ENCODE measurements around the gene UCN3. TPM values are rescaled to one million over a fixed set of nuclear protein-coding genes. Genes with fewer than 3 reads are reported as not detected.

Gene UCN3
- total RNA-seq (ENCODE audit: unreplicated experiment) = not detected
- long read RNA-seq = 0 reads

GRCh38 chr10:5364890-5365338 is at the start of gene UCN3:
TSS of gene UCN3 (plus strand) at chr10:5364966. CDS start at chr10:5373721, 8,755 bp downstream.
- DNase-seq (ENCODE audit: low spot score) = no peak
- peaks cover 5% of the 10 kb centered on the region for H3K27me3 Mint-ChIP-seq (ENCODE audit: unreplicated experiment)

GRCh38 chr10:5317547-5318107 is 47.1 kb upstream of the UCN3 start:
- no peak for TF ChIP-seq CTCF (IDR thresholded peaks at IDR 0.05; ENCODE audit: unreplicated experiment)
- H3K4me1 Mint-ChIP-seq (ENCODE audit: unreplicated experiment) = peaks cover 11% of the 10 kb centered on the region
- H3K9me3 Mint-ChIP-seq (ENCODE audit: unreplicated experiment) = no peaks in the 10 kb centered on the region
- peaks cover 4% of the 10 kb centered on the region for H3K36me3 Mint-ChIP-seq (ENCODE audit: low read depth, unreplicated experiment)
- H3K27ac Mint-ChIP-seq (ENCODE audit: unreplicated experiment) = no peak overlapping the region
- no peak for DNase-seq (ENCODE audit: low spot score)
- no peak overlapping the region for H3K4me3 Mint-ChIP-seq (ENCODE audit: unreplicated experiment)
- peaks cover 5% of the 10 kb centered on the region for H3K27me3 Mint-ChIP-seq (ENCODE audit: unreplicated experiment)

More at GRCh38 chr10:5364890-5365338, at the start of gene UCN3:
- Mint-ChIP-seq H3K4me3 (ENCODE audit: unreplicated experiment) (no peak within 1 kb of the TSS), H3K9me3 (ENCODE audit: unreplicated experiment) (no peaks in the 10 kb centered on the region), H3K27ac (ENCODE audit: unreplicated experiment) (no peak within 1 kb of the TSS), H3K4me1 (ENCODE audit: unreplicated experiment) (peaks cover 6% of the 10 kb centered on the region), H3K36me3 (ENCODE audit: low read depth, unreplicated experiment) (no peaks in the 10 kb centered on the region)
- TF ChIP-seq CTCF (IDR thresholded peaks at IDR 0.05; ENCODE audit: unreplicated experiment) = no peak

GRCh38 chr10:5318148-5318547 is 46.6 kb upstream of the UCN3 start:
- Mint-ChIP-seq H3K27ac (ENCODE audit: unreplicated experiment) (no peak overlapping the region), H3K9me3 (ENCODE audit: unreplicated experiment) (no peaks in the 10 kb centered on the region), H3K4me1 (ENCODE audit: unreplicated experiment) (peaks cover 11% of the 10 kb centered on the region), H3K4me3 (ENCODE audit: unreplicated experiment) (no peak overlapping the region), H3K27me3 (ENCODE audit: unreplicated experiment) (peaks cover 5% of the 10 kb centered on the region), H3K36me3 (ENCODE audit: low read depth, unreplicated experiment) (peaks cover 4% of the 10 kb centered on the region)
- DNase-seq (ENCODE audit: low spot score) = no peak
- no peak for TF ChIP-seq CTCF (IDR thresholded peaks at IDR 0.05; ENCODE audit: unreplicated experiment)

- H3K27me3 Mint-ChIP-seq (ENCODE audit: unreplicated experiment) = peaks cover 5% of the 10 kb centered on the region
- H3K4me3 Mint-ChIP-seq (ENCODE audit: unreplicated experiment) = no peak overlapping the region
- no peak for DNase-seq (ENCODE audit: low spot score)
- H3K27ac Mint-ChIP-seq (ENCODE audit: unreplicated experiment) = no peak overlapping the region
- H3K4me1 Mint-ChIP-seq (ENCODE audit: unreplicated experiment) = peaks cover 11% of the 10 kb centered on the region
- peaks cover 4% of the 10 kb centered on the region for H3K36me3 Mint-ChIP-seq (ENCODE audit: low read depth, unreplicated experiment)
- no peaks in the 10 kb centered on the region for H3K9me3 Mint-ChIP-seq (ENCODE audit: unreplicated experiment)
- no peak for TF ChIP-seq CTCF (IDR thresholded peaks at IDR 0.05; ENCODE audit: unreplicated experiment)
Measured at GRCh38 chr10:5319863-5320262, 44.9 kb upstream of the UCN3 start.

GRCh38 chr10:5321273-5321672 is 43.5 kb upstream of the UCN3 start:
- Mint-ChIP-seq H3K9me3 (ENCODE audit: unreplicated experiment) (no peaks in the 10 kb centered on the region), H3K4me3 (ENCODE audit: unreplicated experiment) (no peak overlapping the region), H3K27ac (ENCODE audit: unreplicated experiment) (no peak overlapping the region), H3K36me3 (ENCODE audit: low read depth, unreplicated experiment) (peaks cover 4% of the 10 kb centered on the region), H3K4me1 (ENCODE audit: unreplicated experiment) (peaks cover 11% of the 10 kb centered on the region), H3K27me3 (ENCODE audit: unreplicated experiment) (peaks cover 6% of the 10 kb centered on the region)
- DNase-seq (ENCODE audit: low spot score) = no peak
- TF ChIP-seq CTCF (IDR thresholded peaks at IDR 0.05; ENCODE audit: unreplicated experiment) = no peak
